ENCODE results near the gene GUCY2D. TPM values are rescaled to one million over a fixed set of nuclear protein-coding genes. Genes with fewer than 3 reads are reported as not detected.

GUCY2D gene
- total and polyA plus RNA-seq, 9 donors = under 0.01 to 0.11 (median 0.04) TPM; not detected in 6

DNA sequence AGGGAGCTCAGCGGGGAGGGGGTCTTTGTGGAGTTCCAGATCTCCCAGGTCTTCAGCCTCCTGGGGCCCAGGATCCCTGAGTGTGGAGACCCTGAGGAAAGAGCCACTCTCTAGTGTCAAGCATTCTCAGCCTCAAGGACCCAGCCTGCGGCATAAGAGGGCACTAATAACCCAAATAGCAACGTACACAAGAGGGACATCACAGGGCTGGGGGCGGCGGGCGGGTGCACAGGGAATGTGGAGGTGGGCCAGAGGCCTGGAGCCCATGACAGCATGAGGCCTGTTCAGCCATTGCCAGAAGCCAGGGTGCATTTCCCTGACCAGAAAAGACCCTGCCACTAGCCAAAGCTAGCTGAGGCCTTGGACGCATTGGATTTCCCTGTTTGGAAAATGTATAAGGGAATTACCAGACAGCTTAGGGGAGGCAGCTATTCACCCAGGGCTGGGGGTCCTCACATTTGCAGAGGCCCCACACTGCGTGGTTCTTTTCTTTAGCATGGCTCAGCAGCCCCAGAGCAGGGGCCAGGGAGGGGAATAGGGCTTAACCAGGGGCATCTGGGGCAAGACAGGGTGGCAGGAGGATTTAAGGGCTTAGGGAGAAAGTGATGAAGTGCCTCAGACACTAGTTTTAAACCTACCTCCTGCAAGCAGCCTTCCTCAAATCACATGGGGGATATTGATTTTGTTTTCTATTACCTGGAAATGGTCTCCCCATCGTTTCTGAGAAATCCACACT lies 22.9 kb downstream of the GUCY2D start:
- WGBS (ENCODE audit: insufficient coverage) = 79% methylated on average over 6 of the region's 9 CpGs

DNA sequence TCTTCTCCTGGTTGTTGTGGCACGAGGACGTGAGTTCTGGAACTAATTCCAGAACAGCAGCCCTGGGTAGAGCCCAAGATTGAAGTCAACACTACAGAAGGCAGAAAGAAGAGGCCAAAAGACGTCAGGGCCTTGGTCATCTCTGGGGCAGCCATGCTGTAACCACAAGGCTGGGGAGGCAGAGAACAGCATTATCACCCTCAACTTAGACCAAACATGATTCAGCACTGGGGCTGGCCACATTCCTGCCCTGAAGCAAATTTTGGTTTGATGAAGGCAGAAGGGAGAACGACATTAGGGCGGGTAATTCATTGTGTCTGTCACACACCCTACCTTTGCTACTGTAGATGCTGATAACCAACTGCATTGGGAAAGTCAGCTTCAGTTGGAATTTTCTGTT lies 26.7 kb downstream of the GUCY2D start:
- no peak overlapping the region for H3K4me3 ChIP-seq (ENCODE audit: low read length)
- DNase-seq = no peak
- no peaks in the 10 kb centered on the region for H3K9me3 ChIP-seq (replicated peaks; ENCODE audit: control insufficient read depth, low read depth, low read length)
- no peaks in the 10 kb centered on the region for H3K36me3 ChIP-seq (ENCODE audit: control insufficient read depth, insufficient read depth, low read length)
- peaks cover 18% of the 10 kb centered on the region for H3K27me3 ChIP-seq (ENCODE audit: control insufficient read depth, insufficient read depth, low read length)
- no peaks in the 10 kb centered on the region for H3K4me1 ChIP-seq (ENCODE audit: control insufficient read depth, insufficient read depth, low read length)
- H3K27ac ChIP-seq (ENCODE audit: low read length) = no peak overlapping the region
- 44% methylated on average over 2 of the region's 5 CpGs for WGBS (ENCODE audit: insufficient coverage)

More for the DNA sequence above, 22.9 kb downstream of the GUCY2D start:
- Histone ChIP-seq H3K4me1 (ENCODE audit: control insufficient read depth, insufficient read depth, low read length) (peaks cover 6% of the 10 kb centered on the region), H3K36me3 (ENCODE audit: control insufficient read depth, insufficient read depth, low read length) (no peaks in the 10 kb centered on the region), H3K9me3 (replicated peaks; ENCODE audit: control insufficient read depth, low read depth, low read length) (no peaks in the 10 kb centered on the region), H3K27ac (ENCODE audit: low read length) (no peak overlapping the region), H3K4me3 (ENCODE audit: low read length) (no peak overlapping the region), H3K27me3 (ENCODE audit: control insufficient read depth, insufficient read depth, low read length) (peaks cover 13% of the 10 kb centered on the region)
- no peak for DNase-seq

DNA sequence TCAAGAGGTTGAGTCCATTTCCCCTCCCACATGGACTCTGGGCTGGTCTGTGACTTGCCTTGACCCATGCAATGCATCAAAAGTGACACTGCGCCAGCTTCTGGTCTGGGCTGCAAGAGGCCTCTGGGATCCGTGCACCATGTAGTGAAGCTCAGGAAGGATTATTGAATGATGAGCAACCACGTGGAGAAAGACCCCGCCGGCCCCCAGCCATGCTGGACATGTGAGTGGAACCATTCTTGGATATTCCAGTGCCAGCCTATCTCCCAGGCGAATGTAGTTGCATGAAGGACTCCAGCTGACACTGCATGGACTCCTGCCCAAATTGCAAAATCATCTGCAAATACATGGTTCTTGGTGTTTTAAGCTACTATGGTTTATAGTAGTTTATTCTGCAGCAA lies 28.8 kb downstream of the GUCY2D start:
- Histone ChIP-seq H3K4me3 (ENCODE audit: low read length) (no peak overlapping the region), H3K4me1 (ENCODE audit: control insufficient read depth, insufficient read depth, low read length) (no peaks in the 10 kb centered on the region), H3K27me3 (ENCODE audit: control insufficient read depth, insufficient read depth, low read length) (peaks cover 22% of the 10 kb centered on the region), H3K36me3 (ENCODE audit: control insufficient read depth, insufficient read depth, low read length) (no peaks in the 10 kb centered on the region), H3K27ac (ENCODE audit: low read length) (no peak overlapping the region), H3K9me3 (replicated peaks; ENCODE audit: control insufficient read depth, low read depth, low read length) (no peaks in the 10 kb centered on the region)
- no peak for DNase-seq
- WGBS (ENCODE audit: insufficient coverage) = 70% methylated on average over 5 of the region's 6 CpGs

DNA sequence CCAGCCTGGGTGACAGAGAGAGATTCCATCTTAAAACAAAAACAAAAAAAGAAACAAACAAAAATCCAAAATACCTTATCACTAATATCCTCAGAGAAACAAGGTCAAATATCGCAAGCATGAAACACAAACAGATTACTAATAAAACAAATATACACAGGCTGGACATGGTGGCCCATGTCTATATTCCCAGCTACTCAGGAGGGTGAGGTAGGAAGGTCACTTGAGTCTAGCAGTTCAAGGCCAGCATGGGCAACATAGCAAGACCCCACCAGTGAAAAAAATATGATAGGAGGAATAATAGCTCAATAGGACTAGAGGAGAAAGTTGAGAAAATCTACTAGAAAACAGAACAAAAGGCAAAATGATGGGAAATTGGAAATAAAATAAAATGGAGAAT lies 29.5 kb downstream of the GUCY2D start:
- H3K4me3 ChIP-seq (ENCODE audit: low read length) = no peak overlapping the region
- no peak overlapping the region for H3K27ac ChIP-seq (ENCODE audit: low read length)
- H3K9me3 ChIP-seq (replicated peaks; ENCODE audit: control insufficient read depth, low read depth, low read length) = no peaks in the 10 kb centered on the region
- WGBS (ENCODE audit: insufficient coverage) = no CpG with 5 or more reads among the region's 1 CpG
- H3K27me3 ChIP-seq (ENCODE audit: control insufficient read depth, insufficient read depth, low read length) = peaks cover 21% of the 10 kb centered on the region
- H3K36me3 ChIP-seq (ENCODE audit: control insufficient read depth, insufficient read depth, low read length) = no peaks in the 10 kb centered on the region
- no peak for DNase-seq
- no peaks in the 10 kb centered on the region for H3K4me1 ChIP-seq (ENCODE audit: control insufficient read depth, insufficient read depth, low read length)

DNA sequence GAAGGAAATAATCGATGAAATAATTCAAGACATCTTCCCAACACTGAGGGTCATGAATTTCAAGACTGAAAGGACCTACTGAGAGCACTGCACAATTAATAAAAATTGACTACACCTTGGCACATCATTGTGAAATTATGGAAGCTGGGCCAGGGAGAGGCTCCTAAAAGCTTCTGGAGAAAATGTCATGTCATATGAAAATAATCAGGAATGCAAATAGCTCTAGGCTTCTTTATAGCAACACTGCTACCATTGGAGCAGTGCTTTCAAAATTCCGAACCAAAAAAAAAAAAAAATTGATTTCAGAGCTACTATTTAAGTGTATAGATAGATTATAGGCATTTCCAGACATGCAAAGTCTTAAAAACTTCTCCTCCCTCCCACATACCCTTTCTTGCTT lies 30.0 kb downstream of the GUCY2D start:
- Histone ChIP-seq H3K27ac (ENCODE audit: low read length) (no peak overlapping the region), H3K27me3 (ENCODE audit: control insufficient read depth, insufficient read depth, low read length) (peaks cover 20% of the 10 kb centered on the region), H3K4me3 (ENCODE audit: low read length) (no peak overlapping the region), H3K4me1 (ENCODE audit: control insufficient read depth, insufficient read depth, low read length) (no peaks in the 10 kb centered on the region), H3K36me3 (ENCODE audit: control insufficient read depth, insufficient read depth, low read length) (no peaks in the 10 kb centered on the region), H3K9me3 (replicated peaks; ENCODE audit: control insufficient read depth, low read depth, low read length) (no peaks in the 10 kb centered on the region)
- WGBS (ENCODE audit: insufficient coverage) = no CpG with 5 or more reads among the region's 2 CpGs
- DNase-seq = no peak

DNA sequence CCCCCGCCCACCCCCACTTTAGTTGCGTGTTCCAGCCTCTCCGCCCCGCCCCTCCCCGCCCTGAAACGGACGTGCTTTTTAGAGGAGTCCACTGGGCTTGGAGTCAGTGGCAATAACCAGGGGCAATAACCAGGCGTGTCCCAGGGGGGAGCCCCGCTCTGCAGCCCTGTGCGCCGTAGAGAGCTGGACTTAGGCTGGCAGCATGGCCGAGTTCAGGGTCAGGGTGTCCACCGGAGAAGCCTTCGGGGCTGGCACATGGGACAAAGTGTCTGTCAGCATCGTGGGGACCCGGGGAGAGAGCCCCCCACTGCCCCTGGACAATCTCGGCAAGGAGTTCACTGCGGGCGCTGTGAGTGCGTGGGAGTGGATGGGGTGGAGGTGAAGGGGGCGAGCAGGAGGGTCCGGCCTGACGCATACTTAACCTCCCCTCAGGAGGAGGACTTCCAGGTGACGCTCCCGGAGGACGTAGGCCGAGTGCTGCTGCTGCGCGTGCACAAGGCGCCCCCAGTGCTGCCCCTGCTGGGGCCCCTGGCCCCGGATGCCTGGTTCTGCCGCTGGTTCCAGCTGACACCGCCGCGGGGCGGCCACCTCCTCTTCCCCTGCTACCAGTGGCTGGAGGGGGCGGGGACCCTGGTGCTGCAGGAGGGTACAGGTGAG lies 36.7 kb downstream of the GUCY2D start, which contains the start of gene ALOX15B:
ALOX15B (plus strand) TSS at position 106 of the 657 bp plus-strand sequence; CDS start at position 203, 97 bp downstream.
- H3K9me3 ChIP-seq (replicated peaks; ENCODE audit: control insufficient read depth, low read depth, low read length) = no peaks in the 10 kb centered on the region
- no peak for DNase-seq

DNA sequence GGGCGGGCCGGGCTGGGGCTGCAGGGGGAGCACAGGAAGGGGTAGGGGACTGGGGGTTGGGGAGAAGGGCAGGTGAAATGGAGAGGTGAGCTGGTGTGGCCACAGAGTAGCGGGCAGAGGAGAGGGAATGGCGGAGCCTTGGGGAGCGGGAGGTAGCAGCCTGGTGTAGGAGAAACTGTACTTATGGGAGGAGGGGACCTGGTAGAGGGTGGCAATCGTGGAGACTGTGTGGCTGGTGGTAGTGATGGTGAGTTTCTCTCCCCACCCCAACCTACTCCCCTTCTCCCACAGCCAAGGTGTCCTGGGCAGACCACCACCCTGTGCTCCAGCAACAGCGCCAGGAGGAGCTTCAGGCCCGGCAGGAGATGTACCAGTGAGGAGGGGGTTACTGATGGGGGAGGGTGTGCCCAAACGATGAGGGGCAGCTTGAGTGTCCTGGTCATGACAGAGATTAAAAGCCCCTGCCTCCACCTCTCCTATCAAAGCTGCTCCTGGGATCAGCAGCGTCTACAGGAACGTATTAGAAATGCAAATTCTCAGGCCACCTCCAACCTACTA lies 37.3 kb downstream of the GUCY2D start:
- Histone ChIP-seq H3K4me3 (ENCODE audit: low read length) (no peak overlapping the region), H3K9me3 (replicated peaks; ENCODE audit: control insufficient read depth, low read depth, low read length) (no peaks in the 10 kb centered on the region), H3K27me3 (ENCODE audit: control insufficient read depth, insufficient read depth, low read length) (peaks cover 30% of the 10 kb centered on the region), H3K4me1 (ENCODE audit: control insufficient read depth, insufficient read depth, low read length) (peaks cover 5% of the 10 kb centered on the region), H3K36me3 (ENCODE audit: control insufficient read depth, insufficient read depth, low read length) (no peaks in the 10 kb centered on the region), H3K27ac (ENCODE audit: low read length) (no peak overlapping the region)
- no CpG with 5 or more reads among the region's 11 CpGs for WGBS (ENCODE audit: insufficient coverage)
- no peak for DNase-seq

More for the DNA sequence above, 36.7 kb downstream of the GUCY2D start, which contains the start of gene ALOX15B:
- peaks cover 5% of the 10 kb centered on the region for H3K4me1 ChIP-seq (ENCODE audit: control insufficient read depth, insufficient read depth, low read length)
- H3K27ac ChIP-seq (ENCODE audit: low read length) = no peak within 1 kb of the TSS
- H3K4me3 ChIP-seq (ENCODE audit: low read length) = no peak within 1 kb of the TSS
- peaks cover 34% of the 10 kb centered on the region for H3K27me3 ChIP-seq (ENCODE audit: control insufficient read depth, insufficient read depth, low read length)
- 12% methylated on average over 25 of the region's 37 CpGs for WGBS (ENCODE audit: insufficient coverage)
- no peaks in the 10 kb centered on the region for H3K36me3 ChIP-seq (ENCODE audit: control insufficient read depth, insufficient read depth, low read length)

DNA sequence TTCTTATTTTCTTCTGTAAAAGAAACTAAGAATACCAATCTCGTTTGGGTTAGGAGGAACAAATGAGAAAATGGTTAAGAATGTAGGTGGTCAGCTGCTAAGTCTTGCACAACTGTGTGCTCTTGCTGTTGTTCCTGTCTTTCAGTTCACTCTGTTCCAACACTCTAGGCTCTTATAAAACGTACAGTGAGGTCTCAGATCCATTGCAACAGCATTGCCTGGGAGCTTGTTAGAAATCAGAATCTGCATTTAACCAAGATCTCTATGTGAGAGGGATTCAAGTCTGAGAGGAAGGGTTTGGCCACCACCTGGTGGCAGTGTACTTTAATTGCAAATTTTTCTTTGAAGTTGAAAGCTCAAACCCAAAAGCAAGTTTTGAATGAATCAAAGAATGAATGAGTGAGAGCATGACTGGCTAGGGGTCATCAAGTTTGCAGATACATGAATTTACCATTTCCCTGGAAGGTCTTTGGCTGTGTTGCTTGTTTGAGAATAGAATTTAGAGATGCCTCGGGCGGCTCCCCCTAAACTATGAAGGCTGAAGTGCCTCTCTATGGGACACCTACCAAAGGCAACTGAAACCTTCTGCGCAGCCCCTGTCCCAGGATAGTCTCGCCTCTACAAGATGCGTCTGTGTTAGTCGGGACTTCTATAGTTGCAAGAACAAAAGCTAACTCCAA lies 39.0 kb downstream of the GUCY2D start:
- Histone ChIP-seq H3K9me3 (replicated peaks; ENCODE audit: control insufficient read depth, low read depth, low read length) (no peaks in the 10 kb centered on the region), H3K27me3 (ENCODE audit: control insufficient read depth, insufficient read depth, low read length) (peaks cover 30% of the 10 kb centered on the region), H3K27ac (ENCODE audit: low read length) (no peak overlapping the region), H3K4me3 (ENCODE audit: low read length) (no peak overlapping the region), H3K4me1 (ENCODE audit: control insufficient read depth, insufficient read depth, low read length) (peaks cover 5% of the 10 kb centered on the region), H3K36me3 (ENCODE audit: control insufficient read depth, insufficient read depth, low read length) (no peaks in the 10 kb centered on the region)
- DNase-seq = peak; percentile 43
- WGBS (ENCODE audit: insufficient coverage) = 74% methylated on average over 4 of the region's 8 CpGs

DNA sequence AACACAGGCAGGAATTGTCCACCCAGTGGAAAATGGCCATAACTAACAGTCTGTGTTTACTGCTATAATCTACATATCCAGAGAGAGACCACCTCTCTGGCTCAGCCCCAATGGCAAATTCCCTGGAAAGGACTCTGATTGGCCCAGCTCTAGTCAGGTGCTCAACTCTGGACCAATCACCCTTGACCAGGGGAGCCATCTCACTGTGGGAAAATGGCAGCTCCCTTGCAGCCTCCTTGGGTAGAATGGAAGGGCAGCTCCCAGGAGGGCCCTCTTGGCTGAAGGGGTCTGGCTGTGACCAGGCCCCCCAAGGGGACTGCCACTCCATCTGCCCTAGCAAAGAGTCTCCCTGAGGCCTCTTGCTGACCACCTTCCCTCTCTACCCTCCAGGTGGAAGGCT lies 39.6 kb downstream of the GUCY2D start:
- H3K27me3 ChIP-seq (ENCODE audit: control insufficient read depth, insufficient read depth, low read length) = peaks cover 30% of the 10 kb centered on the region
- H3K36me3 ChIP-seq (ENCODE audit: control insufficient read depth, insufficient read depth, low read length) = no peaks in the 10 kb centered on the region
- no peaks in the 10 kb centered on the region for H3K9me3 ChIP-seq (replicated peaks; ENCODE audit: control insufficient read depth, low read depth, low read length)
- DNase-seq = no peak
- peaks cover 5% of the 10 kb centered on the region for H3K4me1 ChIP-seq (ENCODE audit: control insufficient read depth, insufficient read depth, low read length)
- no peak overlapping the region for H3K27ac ChIP-seq (ENCODE audit: low read length)
- H3K4me3 ChIP-seq (ENCODE audit: low read length) = no peak overlapping the region

Data from muscle of leg (tissue), 11 donors.